K562 (cell line): ENCODE results near the gene TMEM30A. TPM values are rescaled to one million over a fixed set of nuclear protein-coding genes. Genes with fewer than 3 reads are reported as not detected.

Experiments
- ATAC-seq: fragments of 200-7000 bp; cut with Tn5 transposase; 3 replicates; pipeline ENCODE4 v1.9.1; 2020; ENCODE audit warnings: moderate library complexity
- BruUV-seq: library from RNA; stranded (reverse); fragments of 400-500 nt; replicated peaks from 2 replicates; lab custom pipeline; 2021; lab: Mats Ljungman, UMichigan
- CTCF ChIA-PET: fragments of 300-600 bp; formaldehyde crosslinking; extraction: SDS; loops from one replicate; lab custom pipeline; 2021; ENCODE audit warnings: low intra/inter-chr PET ratio; lab: Yijun Ruan, JAX
- POLR2A ChIA-PET: fragments of 300-600, 350-650 bp; sonication (Branson Sonifier 250); formaldehyde crosslinking; extraction: SDS; loops from one replicate; lab custom pipeline; 2021; ENCODE audit warnings: antibody characterized with exemption, inconsistent platforms; lab: Yijun Ruan, JAX
- DNase-seq, 4 experiments: peaks; one replicate each; pipeline versions ENCODE4 v3.0.0 to v3.0.0-alpha.2; 2011 to 2018; ENCODE audit warnings: low spot score in 3 of 4, mixed read lengths in 3 of 4; ENCODE audit errors: extremely low read depth in 1 of 4
- FAIRE-seq: peaks from 2 replicates; lab custom pipeline; 2011; peaks lifted over from hg19 to GRCh38; lab: Jason Lieb, UNC
- H2AFZ ChIP-seq: 2 replicates; pipeline ENCODE4 v1.6.0; 2011; ENCODE audit warnings: low read depth, low read length, control low read depth, inconsistent platforms
- H3K27ac ChIP-seq: fragments of 200-600 bp; 3 replicates; pipeline ENCODE4 v1.8.0; 2011; ENCODE audit warnings: low read depth, mild to moderate bottlenecking, control low read depth, inconsistent platforms, low read length, moderate library complexity, mixed read lengths; ENCODE audit errors: extremely low read depth
- H3K27me3 ChIP-seq, 2 experiments: fragments of 300-600 bp in 1 of 2; 2 replicates in 1 of 2; 3 replicates in 1 of 2; pipeline versions ENCODE4 v1.6.0 to v1.8.0; 2011; ENCODE audit warnings: inconsistent platforms in 2 of 2, low read length in 2 of 2, mild to moderate bottlenecking in 1 of 2, mixed read lengths in 1 of 2, moderate library complexity in 1 of 2; ENCODE audit not compliant: control insufficient read depth in 2 of 2, insufficient read depth in 2 of 2
- H3K36me3 ChIP-seq: fragments of 300-600 bp; 3 replicates; pipeline ENCODE4 v1.8.0; 2011; ENCODE audit warnings: mild to moderate bottlenecking, low read length, inconsistent platforms; ENCODE audit not compliant: control insufficient read depth, insufficient read depth
- H3K4me1 ChIP-seq, 2 experiments: fragments of 200-600 bp in 1 of 2; replicated peaks in 1 of 2; 2 replicates in 1 of 2; 3 replicates in 1 of 2; pipeline versions ENCODE4 v1.5.1 to v1.8.0; 2011; ENCODE audit warnings: inconsistent platforms in 2 of 2, low read length in 2 of 2, mild to moderate bottlenecking in 1 of 2, mixed read lengths in 1 of 2, moderate library complexity in 1 of 2; ENCODE audit not compliant: control insufficient read depth in 2 of 2, insufficient read depth in 2 of 2
- H3K4me2 ChIP-seq: 2 replicates; pipeline ENCODE4 v1.6.1; 2011; ENCODE audit warnings: low read length, control low read depth, inconsistent platforms, mixed read lengths; ENCODE audit not compliant: insufficient read depth
- H3K4me3 ChIP-seq: fragments of 200-600 bp; sonication (generic), shearing (Covaris generic); 2 replicates; pipeline ENCODE4 v1.5.1; 2016; ENCODE audit warnings: control low read depth, inconsistent platforms
- H3K79me2 ChIP-seq: fragments of 200-600 bp; 3 replicates; pipeline ENCODE4 v1.8.0; 2011; ENCODE audit warnings: low read length, inconsistent platforms; ENCODE audit not compliant: control insufficient read depth, insufficient read depth
- H3K9ac ChIP-seq, 2 experiments: 2 replicates each; pipeline versions ENCODE4 v1.6.0 to v1.6.1; 2011; ENCODE audit warnings: low read depth in 2 of 2, low read length in 2 of 2, control low read depth in 1 of 2, inconsistent platforms in 1 of 2, mild to moderate bottlenecking in 1 of 2, mixed read lengths in 1 of 2; ENCODE audit not compliant: insufficient read depth in 1 of 2
- H3K9me1 ChIP-seq: one replicate; pipeline ENCODE4 v1.6.0; 2011; ENCODE audit warnings: inconsistent platforms, mild to moderate bottlenecking, low read length, moderate library complexity; ENCODE audit not compliant: control insufficient read depth, insufficient read depth
- H3K9me3 ChIP-seq: replicated peaks from 2 replicates; pipeline ENCODE4 v1.5.1; 2011; ENCODE audit warnings: low read depth, low read length, inconsistent platforms; ENCODE audit not compliant: control insufficient read depth, insufficient read depth
- H4K20me1 ChIP-seq: replicated peaks from 2 replicates; pipeline ENCODE4 v1.6.1; 2011; ENCODE audit warnings: low read length, inconsistent platforms, mixed read lengths; ENCODE audit not compliant: control insufficient read depth, insufficient read depth
- ARID1B ChIP-seq: fragments of 450-650 bp; IDR thresholded peaks from 2 replicates; pipeline ENCODE4 v1.6.1; 2016; ENCODE audit warnings: antibody characterized with exemption, mild to moderate bottlenecking, inconsistent platforms
- FOXJ3 ChIP-seq: sonication (generic); formaldehyde crosslinking; IDR thresholded peaks from 2 replicates; pipeline ENCODE4 v1.4.0; 2020; ENCODE audit warnings: mild to moderate bottlenecking, missing genetic modification reagents
- HDAC3 ChIP-seq: fragments of 450-650 bp; IDR thresholded peaks from 2 replicates; pipeline ENCODE4 v1.6.1; 2018; ENCODE audit warnings: borderline replicate concordance, mild to moderate bottlenecking, moderate library complexity; ENCODE audit not compliant: partially characterized antibody
- KLF1 ChIP-seq: fragments of 450-650 bp; IDR thresholded peaks from 2 replicates; pipeline ENCODE4 v1.6.1; 2016; ENCODE audit warnings: missing genetic modification characterization, missing compliant biosample characterization
- MEF2A ChIP-seq: IDR thresholded peaks from 2 replicates; pipeline ENCODE4 v1.6.1; 2011; ENCODE audit warnings: low read depth, mild to moderate bottlenecking, low read length, moderate library complexity; ENCODE audit not compliant: control insufficient read depth
- NONO ChIP-seq, 2 experiments: fragments of 200-400 bp in 1 of 2; fragments of 450-650 bp in 1 of 2; formaldehyde crosslinking in 1 of 2; IDR thresholded peaks; 2 replicates each; pipeline ENCODE4 v1.6.1; 2017; ENCODE audit warnings: low read depth in 2 of 2, mild to moderate bottlenecking in 2 of 2, moderate library complexity in 2 of 2, low read length in 1 of 2
- PTBP1 ChIP-seq: fragments of 200-400 bp; formaldehyde crosslinking; IDR thresholded peaks from 2 replicates; pipeline ENCODE4 v1.6.1; 2017; ENCODE audit warnings: low read depth, low read length
- PTRF ChIP-seq: fragments of 450-650 bp; IDR thresholded peaks from 2 replicates; pipeline ENCODE4 v1.6.1; 2016; ENCODE audit warnings: mild to moderate bottlenecking, missing genetic modification characterization, missing compliant biosample characterization
- SFPQ ChIP-seq: fragments of 200-400 bp; formaldehyde crosslinking; IDR thresholded peaks from 2 replicates; pipeline ENCODE4 v1.6.1; 2017; ENCODE audit warnings: mild to moderate bottlenecking, low read depth, low read length, moderate library complexity
- SREBF2 ChIP-seq: sonication (generic); formaldehyde crosslinking; IDR thresholded peaks from 2 replicates; pipeline ENCODE4 v1.4.0; 2020; ENCODE audit warnings: mild to moderate bottlenecking, missing genetic modification reagents
- TCF15 ChIP-seq: fragments of 250-450 bp; sonication (Bioruptor Pico); IDR thresholded peaks from 2 replicates; pipeline ENCODE4 v1.8.0; 2022; ENCODE audit warnings: moderate library complexity, mild to moderate bottlenecking, inconsistent platforms
- TEAD1 ChIP-seq, 2 experiments: fragments of 450-650 bp in 1 of 2; sonication (generic) in 1 of 2; formaldehyde crosslinking; IDR thresholded peaks; 2 replicates each; pipeline versions ENCODE4 v1.4.0 to v1.8.0; 2020 to 2022; ENCODE audit warnings: mild to moderate bottlenecking in 2 of 2, missing genetic modification reagents in 1 of 2
- U2AF1 ChIP-seq: fragments of 200-400 bp; formaldehyde crosslinking; optimal IDR thresholded peaks from 2 replicates; pipeline ENCODE3; 2017; ENCODE audit warnings: mild to moderate bottlenecking, low read depth, low read length, moderate library complexity
- ZNF232 ChIP-seq: sonication (generic); formaldehyde crosslinking; IDR thresholded peaks from 2 replicates; pipeline ENCODE4 v1.8.0; 2022; ENCODE audit warnings: mild to moderate bottlenecking, missing genetic modification reagents
- ZNF586 ChIP-seq: fragments of 450-650 bp; formaldehyde crosslinking; conservative IDR thresholded peaks from 2 replicates; pipeline ENCODE4 v1.4.0; 2020; ENCODE audit warnings: mild to moderate bottlenecking, moderate library complexity
- ZNF696 ChIP-seq: fragments of 250-450 bp; sonication (Bioruptor Pico); conservative IDR thresholded peaks from 2 replicates; pipeline ENCODE4 v1.4.0; 2020; ENCODE audit warnings: mild to moderate bottlenecking, moderate library complexity
- WGBS: fragments of 100-300 bp; shearing (Covaris generic); methylation state at CpG from one replicate; pipeline ENCODE4 v1.1.6; 2016; ENCODE audit warnings: low coverage, mixed read lengths; ENCODE audit not compliant: insufficient coverage; ENCODE audit errors: missing lambda C conversion rate; 5-methylcytosine and 5-hydroxymethylcytosine counted together
- in situ Hi-C: fragments of 300-500 bp; cut with MboI; formaldehyde crosslinking; loops from 4 replicates; pipeline ENCODE4 v1.15.0; 2018; ENCODE audit warnings: inconsistent platforms, mixed read lengths
- intact Hi-C: fragments of 100-400 bp; cut with micrococcal nuclease; formaldehyde crosslinking; loops from 2 replicates; pipeline ENCODE4 v1.14.2; 2022
- polyA plus RNA-seq, 8 experiments: library from polyadenylated mRNA; depleted of rRNA in 4 of 8; stranded (reverse) in 5 of 8; unstranded in 3 of 8; fragments of >200 nt; fragmentation: Nextera tagmentation in 2 of 8; fragmentation: Illumina TruSeq in 1 of 8; extraction: Ambion mirVana in 2 of 8; extraction: Trizol in 1 of 8; gene quantifications; 2 replicates each; pipeline versions ENCODE4 v1.2.1 to v1.2.3, GENCODE V29; 2011 to 2014; ENCODE audit warnings: inconsistent platforms in 1 of 8, missing spikeins in 1 of 8
- total RNA-seq, 7 experiments: library from RNA; depleted of rRNA in 6 of 7; stranded (reverse); fragments of >200 nt in 6 of 7; fragmentation: Illumina TruSeq in 2 of 7; extraction: Trizol in 2 of 7; gene quantifications; 2 replicates each; pipeline versions ENCODE4 v1.2.1 to v1.2.3, GENCODE V29; 2011 to 2021; ENCODE audit warnings: low replicate concordance in 1 of 7
- TF ChIP-seq, protein P1 (sequence below): sonication (generic); IDR thresholded peaks from 2 replicates; pipeline ENCODE4 v1.6.1; 2016
- TF ChIP-seq, protein P2 (sequence below): IDR thresholded peaks from 2 replicates; pipeline ENCODE4 v1.6.1; 2011; ENCODE audit warnings: borderline replicate concordance, low read depth, mild to moderate bottlenecking, moderate library complexity, low read length; ENCODE audit not compliant: insufficient read depth, poor library complexity, severe bottlenecking

Gene TMEM30A
- total and polyA plus RNA-seq, 9 of the 15 experiments (the other 6 are each of a cell fraction or from before 2014, with no cell fraction given), result 6.5 to 31.2 (median 16.3) TPM

- ATAC-seq (no peak), DNase-seq (no peak), FAIRE-seq (no peak)
- Histone ChIP-seq H3K27me3 (no peaks in the 10 kb centered on the region), H3K27ac (no peak overlapping the region), H3K9ac (no peak overlapping the region), H3K36me3 (no peaks in the 10 kb centered on the region), H2AFZ (no peak overlapping the region), H3K79me2 (peaks cover 8% of the 10 kb centered on the region), H4K20me1 (no peaks in the 10 kb centered on the region), H3K4me3 (no peak overlapping the region), H3K9me3 (no peaks in the 10 kb centered on the region), H3K9me1 (no peaks in the 10 kb centered on the region), H3K4me2 (no peak overlapping the region), H3K4me1 (0 out of 5 replicates have a peak, but pooled peaks cover 0 to under 1% of the 10 kb centered on the region in 2 experiments)
- 23% methylated on average over 2 of the region's 2 CpGs for WGBS
- no TSS peak for BruUV-seq
- CTCF ChIA-PET, result no interaction called here
- intact Hi-C loops, result no loop called here
- in situ Hi-C loops, result loop anchor here (10.0 kb wide), 1 partner anchor 212 kb away; no protein-coding TSS in a partner anchor
- POLR2A ChIA-PET, result no interaction called here
- TF ChIP-seq, protein P1, sequence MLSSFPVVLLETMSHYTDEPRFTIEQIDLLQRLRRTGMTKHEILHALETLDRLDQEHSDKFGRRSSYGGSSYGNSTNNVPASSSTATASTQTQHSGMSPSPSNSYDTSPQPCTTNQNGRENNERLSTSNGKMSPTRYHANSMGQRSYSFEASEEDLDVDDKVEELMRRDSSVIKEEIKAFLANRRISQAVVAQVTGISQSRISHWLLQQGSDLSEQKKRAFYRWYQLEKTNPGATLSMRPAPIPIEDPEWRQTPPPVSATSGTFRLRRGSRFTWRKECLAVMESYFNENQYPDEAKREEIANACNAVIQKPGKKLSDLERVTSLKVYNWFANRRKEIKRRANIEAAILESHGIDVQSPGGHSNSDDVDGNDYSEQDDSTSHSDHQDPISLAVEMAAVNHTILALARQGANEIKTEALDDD, result no peak
- TF ChIP-seq ARID1B, result 0 out of 2 replicates have a peak, but pooled peaks have one; percentile 8
- no peak for TF ChIP-seq U2AF1
- no peak for TF ChIP-seq TCF15 (CRISPR knock-in tag)
- TF ChIP-seq HDAC3, result no peak
- no peak for TF ChIP-seq SFPQ
- peak; percentile 71; the same call in 1 of the 2 replicates for TF ChIP-seq MEF2A
- TF ChIP-seq PTBP1, result no peak
- TF ChIP-seq TEAD1 (CRISPR knock-in tag; IDR thresholded peaks at IDR 0.05), result no peak
- TF ChIP-seq KLF1 (tag), result no peak
- TF ChIP-seq NONO (IDR thresholded peaks at IDR 0.05; ENCODE audit: low read depth in 2 of 2, low read length in 1 of 2), result no peak
- no peak for TF ChIP-seq ZNF696 (CRISPR knock-in tag)
- no peak for TF ChIP-seq PTRF (tag)
- TF ChIP-seq, protein P2, sequence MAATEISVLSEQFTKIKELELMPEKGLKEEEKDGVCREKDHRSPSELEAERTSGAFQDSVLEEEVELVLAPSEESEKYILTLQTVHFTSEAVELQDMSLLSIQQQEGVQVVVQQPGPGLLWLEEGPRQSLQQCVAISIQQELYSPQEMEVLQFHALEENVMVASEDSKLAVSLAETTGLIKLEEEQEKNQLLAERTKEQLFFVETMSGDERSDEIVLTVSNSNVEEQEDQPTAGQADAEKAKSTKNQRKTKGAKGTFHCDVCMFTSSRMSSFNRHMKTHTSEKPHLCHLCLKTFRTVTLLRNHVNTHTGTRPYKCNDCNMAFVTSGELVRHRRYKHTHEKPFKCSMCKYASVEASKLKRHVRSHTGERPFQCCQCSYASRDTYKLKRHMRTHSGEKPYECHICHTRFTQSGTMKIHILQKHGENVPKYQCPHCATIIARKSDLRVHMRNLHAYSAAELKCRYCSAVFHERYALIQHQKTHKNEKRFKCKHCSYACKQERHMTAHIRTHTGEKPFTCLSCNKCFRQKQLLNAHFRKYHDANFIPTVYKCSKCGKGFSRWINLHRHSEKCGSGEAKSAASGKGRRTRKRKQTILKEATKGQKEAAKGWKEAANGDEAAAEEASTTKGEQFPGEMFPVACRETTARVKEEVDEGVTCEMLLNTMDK, result no peak
- TF ChIP-seq ZNF232 (CRISPR knock-in tag), result no peak
- TF ChIP-seq SREBF2 (CRISPR knock-in tag), result no peak
- TF ChIP-seq ZNF586 (CRISPR knock-in tag), result no peak
- no peak for TF ChIP-seq FOXJ3 (CRISPR knock-in tag)
Measured at GRCh38 chr6:75292555-75292954, 8.0 kb upstream of the TMEM30A start.
